ENCODE measurements around the gene SLN.

The SLN gene

GRCh38 chr11:107683061-107683460 lies 28.8 kb downstream of the SLN start:
- DNase-seq (ENCODE audit: low read depth): no peak

- DNase-seq (ENCODE audit: low read depth): no peak
Measured at GRCh38 chr11:107682572-107682971, 29.3 kb downstream of the SLN start.

GRCh38 chr11:107682171-107682570 lies 29.7 kb downstream of the SLN start:
- DNase-seq (ENCODE audit: low read depth): no peak

GRCh38 chr11:107679255-107680024 lies 32.4 kb downstream of the SLN start:
- no peak for DNase-seq (ENCODE audit: low read depth)

GRCh38 chr11:107678632-107678971 lies 33.3 kb downstream of the SLN start:
- DNase-seq (ENCODE audit: low read depth): no peak

GRCh38 chr11:107677924-107678631 lies 33.8 kb downstream of the SLN start:
- no peak for DNase-seq (ENCODE audit: low read depth)

GRCh38 chr11:107676336-107677057 lies 35.4 kb downstream of the SLN start:
- no peak for DNase-seq (ENCODE audit: low read depth)

- no peak for DNase-seq (ENCODE audit: low read depth)
Measured at GRCh38 chr11:107675902-107676301, 36.0 kb downstream of the SLN start.

GRCh38 chr11:107669893-107670601 lies 41.8 kb downstream of the SLN start:
- DNase-seq (ENCODE audit: low read depth): no peak

- no peak for DNase-seq (ENCODE audit: low read depth)
Measured at GRCh38 chr11:107669191-107669740, 42.6 kb downstream of the SLN start.

GRCh38 chr11:107666911-107667613 lies 44.8 kb downstream of the SLN start:
- DNase-seq (ENCODE audit: low read depth): no peak

GRCh38 chr11:107665018-107665417 lies 46.8 kb downstream of the SLN start:
- DNase-seq (ENCODE audit: low read depth): no peak

GRCh38 chr11:107661656-107662055 lies 50.2 kb downstream of the SLN start:
- no peak for DNase-seq (ENCODE audit: low read depth)

- DNase-seq (ENCODE audit: low read depth): no peak
Measured at GRCh38 chr11:107660066-107660465, 51.8 kb downstream of the SLN start.

- no peak for DNase-seq (ENCODE audit: low read depth)
Measured at GRCh38 chr11:107659310-107659709, 52.5 kb downstream of the SLN start.

Data from CMK (cell line).